NCI-H2107 (cell line): ENCODE results near the gene RFPL2.

Source experiments
- DNase-seq: peaks from one replicate; lab custom pipeline; 2025; lab: John Stamatoyannopoulos, UW

The RFPL2 gene

GRCh38 chr22:32204856-32205722 lies at the start of gene RFPL2:
Gene RFPL2 (minus strand): TSS chr22:32205073. CDS start chr22:32202451, 2,622 bp downstream.
- DNase-seq: peak; percentile 28

DNA sequence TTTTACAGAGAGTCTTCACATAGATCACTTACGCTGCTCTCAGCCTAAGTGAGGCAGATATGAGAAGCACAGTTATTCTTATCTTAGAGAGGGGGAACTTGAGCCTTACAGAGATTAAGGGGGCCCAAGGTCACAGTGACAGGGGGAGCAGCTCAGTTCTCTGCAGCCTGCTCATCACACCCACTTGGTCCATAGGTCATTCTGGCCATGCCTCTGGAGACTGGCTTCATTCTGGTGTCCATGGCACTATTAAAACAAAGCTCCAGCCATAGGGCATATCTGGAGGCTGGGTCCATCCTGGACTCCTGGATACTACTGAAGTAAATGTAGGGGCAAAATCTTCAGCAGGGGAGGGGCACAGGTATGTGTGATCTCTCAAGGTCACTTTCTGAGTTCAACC lies 44.4 kb upstream of the RFPL2 start:
- DNase-seq: no peak

GRCh38 chr22:32248276-32248675 lies 43.4 kb upstream of the RFPL2 start:
- no peak for DNase-seq

- no peak for DNase-seq
Observed at GRCh38 chr22:32246166-32246565, 41.3 kb upstream of the RFPL2 start.

DNA sequence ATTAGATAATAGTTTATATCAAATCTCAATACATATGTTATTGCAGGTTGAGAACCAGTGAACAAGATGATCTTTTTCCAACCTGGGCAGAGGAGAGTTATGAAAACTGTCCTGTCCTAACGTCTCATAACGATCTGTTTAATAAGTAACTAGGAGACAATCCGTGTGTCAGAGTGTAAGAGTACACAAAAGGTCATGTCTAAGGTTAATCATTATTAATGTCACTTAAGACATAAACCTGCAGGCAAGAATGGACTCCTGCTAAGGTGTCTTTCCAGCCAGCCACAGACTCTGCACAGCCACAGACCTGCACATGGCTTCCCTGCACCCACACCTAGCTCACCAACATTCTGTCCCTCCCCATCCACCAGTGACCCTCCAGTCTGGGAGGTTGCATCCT lies 40.2 kb upstream of the RFPL2 start:
- DNase-seq: no peak

DNA sequence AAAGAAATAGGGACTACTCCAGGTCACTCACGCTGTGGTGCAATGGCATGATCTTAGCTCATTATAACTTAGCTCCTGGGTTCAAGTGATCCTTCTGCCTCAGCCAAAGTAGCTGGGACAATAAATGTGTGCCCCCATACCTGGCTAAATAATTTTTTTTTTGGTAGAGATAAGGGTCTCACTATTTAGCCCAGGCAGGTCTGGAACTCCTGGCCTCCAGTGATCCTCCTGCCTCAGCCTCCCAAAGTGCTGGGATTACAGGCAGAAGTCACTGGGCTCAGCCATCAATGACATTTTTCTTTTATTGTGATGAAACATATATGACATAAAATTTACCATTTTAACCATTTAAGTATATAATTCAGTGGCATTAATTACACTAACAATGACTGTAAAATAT lies 39.7 kb upstream of the RFPL2 start:
- no peak for DNase-seq

DNA sequence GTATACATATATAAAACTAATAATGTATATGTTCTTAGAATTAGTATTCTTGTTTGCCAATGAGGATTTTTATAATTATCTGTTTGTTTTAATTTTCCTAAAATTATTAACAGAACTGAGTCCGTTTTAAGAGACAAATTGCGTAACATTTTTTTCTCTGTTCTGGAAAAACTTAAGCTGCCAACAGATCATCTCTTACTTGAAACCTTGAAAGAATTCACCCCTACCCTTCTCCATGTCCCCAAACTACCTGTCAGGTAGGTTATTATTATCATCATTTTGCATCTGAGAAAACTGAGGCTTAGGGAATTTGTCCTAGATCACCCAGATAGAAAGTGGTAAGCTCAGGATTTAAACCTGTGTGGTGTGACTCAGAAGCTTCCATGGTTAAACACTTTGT lies 35.6 kb upstream of the RFPL2 start:
- no peak for DNase-seq

DNA sequence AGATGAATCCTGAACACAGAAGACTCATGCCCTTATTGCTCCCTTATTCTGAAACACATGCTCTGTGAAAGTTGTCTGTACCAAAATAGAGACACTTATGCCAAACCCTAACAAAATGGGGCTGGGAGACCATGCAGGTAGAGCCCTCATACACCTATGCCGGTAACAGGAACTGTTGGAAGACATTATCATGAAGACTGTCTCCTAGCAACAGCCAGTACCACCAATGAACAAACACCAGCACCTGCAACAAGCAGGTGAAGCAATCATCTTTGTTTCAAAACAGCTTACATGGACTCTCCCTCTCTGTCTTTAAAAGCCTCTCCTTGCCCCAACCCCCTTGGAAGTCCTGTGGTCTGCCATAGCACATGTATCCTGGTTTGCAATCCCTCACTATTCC lies 33.0 kb upstream of the RFPL2 start:
- DNase-seq: no peak

DNA sequence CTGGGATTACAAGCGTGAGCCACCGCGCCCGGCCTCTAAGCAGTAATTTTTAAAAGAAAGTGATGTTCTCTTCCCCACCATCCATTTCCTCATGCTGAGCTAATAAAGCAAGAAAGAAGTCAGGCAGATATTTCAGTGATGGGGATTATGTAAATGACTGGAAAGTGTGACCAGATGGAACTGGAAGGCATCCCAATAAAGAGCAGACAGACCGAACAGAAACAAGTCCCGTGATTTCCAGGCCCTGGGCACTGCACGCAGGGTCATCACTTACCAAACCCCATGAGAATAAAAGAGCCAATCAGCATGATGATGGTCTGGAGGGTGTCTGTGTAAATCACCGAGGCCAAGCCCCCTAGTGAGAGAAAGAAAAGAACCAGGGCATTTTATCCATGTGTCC lies 32.1 kb upstream of the RFPL2 start:
- no peak for DNase-seq

DNA sequence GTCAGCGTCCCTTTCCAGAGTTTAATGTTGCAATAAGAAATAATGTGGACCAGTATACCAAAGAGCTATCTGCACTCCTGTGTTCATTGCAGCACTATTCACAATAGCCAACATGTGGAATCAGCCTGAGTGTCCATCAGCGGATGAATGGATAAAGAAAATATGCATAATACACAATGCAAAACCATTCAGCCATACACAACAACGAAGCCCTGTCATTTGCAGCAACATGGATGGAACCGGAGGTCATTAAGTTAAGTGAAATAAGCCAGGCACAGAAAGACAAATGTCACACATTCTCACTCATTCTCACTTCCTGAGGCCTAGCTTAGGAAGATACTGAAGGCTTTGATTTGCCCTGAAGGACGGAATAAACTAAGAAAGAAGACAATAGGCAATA lies 28.2 kb upstream of the RFPL2 start:
- no peak for DNase-seq

- no peak for DNase-seq
Observed at GRCh38 chr22:32232191-32232830, 27.4 kb upstream of the RFPL2 start.

- DNase-seq: no peak
Observed at GRCh38 chr22:32226326-32227104, 21.6 kb upstream of the RFPL2 start.

DNA sequence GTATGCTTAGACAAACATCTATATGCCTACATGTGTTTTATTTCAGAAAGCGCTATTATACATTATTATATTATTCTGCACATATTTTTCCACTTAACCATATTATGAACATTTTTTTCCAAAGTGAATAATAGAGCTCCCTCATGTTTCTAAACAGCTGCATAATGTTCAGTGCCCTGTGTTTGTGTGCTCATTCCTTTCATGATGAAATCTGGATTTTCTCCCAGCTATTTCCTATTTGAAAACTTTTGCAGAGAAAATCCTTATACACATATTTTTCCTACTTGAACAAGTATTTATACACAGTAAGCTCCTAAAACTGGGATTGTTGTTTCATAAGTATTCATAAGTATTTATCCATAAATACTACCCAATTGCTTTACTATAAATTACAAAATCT lies 18.1 kb upstream of the RFPL2 start:
- no peak for DNase-seq

DNA sequence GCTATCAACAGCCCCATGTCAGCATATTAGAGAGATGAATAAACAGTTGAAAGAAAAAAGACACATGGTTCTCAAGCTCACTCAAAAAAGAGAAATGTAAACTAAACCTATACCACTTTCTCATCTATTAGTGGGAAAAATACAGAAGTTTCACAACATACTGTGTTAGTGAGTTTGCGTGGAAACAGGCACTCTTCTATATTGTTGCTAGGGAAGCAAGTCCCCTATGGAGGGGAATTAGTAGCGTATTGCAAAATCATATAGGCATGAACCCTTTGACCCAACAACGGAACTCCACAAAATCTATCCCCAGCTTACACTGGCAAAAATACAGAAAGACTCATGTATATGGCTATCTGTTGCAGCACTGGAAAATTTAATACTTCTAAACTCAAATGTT lies 14.2 kb upstream of the RFPL2 start:
- DNase-seq: no peak

GRCh38 chr22:32218470-32218869 lies 13.6 kb upstream of the RFPL2 start:
- no peak for DNase-seq

DNA sequence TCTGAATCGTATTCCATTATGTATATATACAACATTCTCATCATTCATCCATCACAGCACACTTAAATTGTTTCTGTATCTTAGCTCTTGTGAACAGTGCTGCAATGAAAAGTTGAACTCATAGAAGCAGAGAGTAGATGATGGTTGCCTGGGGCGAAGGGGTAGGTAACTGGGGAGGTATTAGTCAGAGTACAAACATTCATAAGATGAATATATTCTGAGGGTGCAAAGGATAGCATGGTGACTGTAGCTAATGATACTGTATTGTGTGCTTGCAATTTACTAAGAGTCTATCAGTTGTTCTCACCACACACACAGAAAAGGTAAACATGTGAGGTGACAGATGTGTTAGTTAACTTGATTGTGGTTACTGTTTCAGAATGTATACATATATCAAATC lies 12.6 kb upstream of the RFPL2 start:
- no peak for DNase-seq

DNA sequence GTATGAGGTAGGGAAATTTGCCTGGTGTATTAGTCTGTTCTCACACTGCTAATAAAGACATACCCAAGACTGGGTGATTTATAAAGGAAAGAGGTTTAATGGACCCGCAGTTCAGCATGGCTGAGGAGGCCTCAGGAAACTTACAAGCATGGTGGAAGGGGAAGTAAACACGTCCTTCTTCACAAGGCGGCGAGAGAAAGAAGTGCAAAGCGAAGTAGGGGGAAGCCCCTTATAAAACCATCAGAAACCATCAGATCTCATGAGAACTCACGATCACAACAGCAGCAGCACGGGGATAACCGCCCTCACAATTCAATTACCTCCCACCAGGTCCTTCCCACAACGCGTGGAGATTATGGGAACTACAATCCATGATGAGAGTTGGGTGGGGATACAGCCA lies 12.0 kb upstream of the RFPL2 start:
- DNase-seq: no peak

- DNase-seq: no peak
Observed at GRCh38 chr22:32211011-32211410, 6.1 kb upstream of the RFPL2 start.

- no peak for DNase-seq
Observed at GRCh38 chr22:32208681-32209080, 3.8 kb upstream of the RFPL2 start.

- no peak for DNase-seq
Observed at GRCh38 chr22:32207971-32208480, 3.2 kb upstream of the RFPL2 start.

DNA sequence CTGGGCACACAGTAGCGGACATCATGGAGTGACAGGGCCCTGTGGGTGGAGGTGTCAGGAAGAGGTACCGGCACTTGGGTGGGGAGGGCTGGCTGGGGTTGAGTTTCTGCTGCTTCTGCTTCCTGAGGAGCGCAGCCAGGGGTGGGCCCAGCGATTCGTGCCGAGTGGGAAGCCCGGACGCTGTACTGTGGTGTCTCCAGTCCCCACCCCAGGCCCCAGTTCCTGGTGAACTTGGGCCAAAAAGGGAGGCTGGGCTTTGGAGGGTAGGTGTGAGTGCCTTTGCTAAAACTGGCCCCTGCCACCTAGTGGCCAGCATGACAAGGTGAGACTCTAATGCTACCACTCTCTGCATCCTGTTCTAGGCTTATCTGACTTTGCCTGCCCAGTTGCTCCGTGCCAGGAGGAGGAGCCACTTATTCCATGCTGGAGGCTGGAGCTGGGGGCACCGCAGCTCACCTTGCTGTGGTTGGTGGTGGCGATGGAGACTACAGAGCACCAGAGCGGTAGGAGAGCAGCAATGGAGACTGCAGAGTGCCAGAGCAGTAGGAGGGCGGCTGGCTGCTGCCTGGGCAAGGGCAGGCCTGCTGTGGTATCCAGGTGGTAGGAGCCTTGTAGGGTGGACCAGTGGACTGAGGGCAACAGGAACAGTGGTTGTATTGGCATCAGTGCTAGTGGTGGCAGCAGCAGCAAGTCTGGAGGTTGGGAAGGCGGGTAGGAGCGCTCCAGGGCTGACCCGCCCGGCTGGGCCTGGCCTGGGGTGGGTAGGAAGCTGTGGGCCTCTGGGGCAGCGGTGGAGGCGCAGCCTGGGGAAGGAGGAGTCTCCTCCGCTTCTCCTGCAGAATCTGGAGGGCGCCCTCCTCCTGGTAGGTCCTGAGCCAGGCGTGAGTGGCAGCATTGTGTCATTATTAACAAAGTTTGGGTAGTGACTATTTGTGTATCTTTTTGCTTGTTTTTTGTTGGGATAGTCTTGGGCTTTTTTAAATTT lies 2.2 kb upstream of the RFPL2 start:
- DNase-seq: no peak
